Measurements from ENCODE around the gene TTC33.

DNA sequence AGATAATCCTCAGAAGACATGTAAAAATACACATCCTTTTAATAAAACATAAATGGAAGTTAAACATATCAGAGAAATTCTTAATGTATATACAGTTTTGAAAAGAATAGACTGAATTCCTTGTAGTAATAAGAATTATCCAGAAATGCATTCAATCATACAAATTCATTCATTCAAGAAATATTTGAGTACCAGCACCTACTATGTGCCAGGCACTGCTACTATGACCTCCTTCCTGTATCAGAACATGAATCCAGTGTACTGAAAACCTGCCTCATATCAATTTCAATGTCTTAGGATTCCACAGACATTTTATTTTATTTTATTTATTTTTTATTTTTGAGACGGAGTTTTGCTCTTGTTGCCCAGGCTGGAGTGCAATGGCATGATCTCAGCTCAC, 29.2 kb upstream of the TTC33 start:
- TF ChIP-seq, protein P1, sequence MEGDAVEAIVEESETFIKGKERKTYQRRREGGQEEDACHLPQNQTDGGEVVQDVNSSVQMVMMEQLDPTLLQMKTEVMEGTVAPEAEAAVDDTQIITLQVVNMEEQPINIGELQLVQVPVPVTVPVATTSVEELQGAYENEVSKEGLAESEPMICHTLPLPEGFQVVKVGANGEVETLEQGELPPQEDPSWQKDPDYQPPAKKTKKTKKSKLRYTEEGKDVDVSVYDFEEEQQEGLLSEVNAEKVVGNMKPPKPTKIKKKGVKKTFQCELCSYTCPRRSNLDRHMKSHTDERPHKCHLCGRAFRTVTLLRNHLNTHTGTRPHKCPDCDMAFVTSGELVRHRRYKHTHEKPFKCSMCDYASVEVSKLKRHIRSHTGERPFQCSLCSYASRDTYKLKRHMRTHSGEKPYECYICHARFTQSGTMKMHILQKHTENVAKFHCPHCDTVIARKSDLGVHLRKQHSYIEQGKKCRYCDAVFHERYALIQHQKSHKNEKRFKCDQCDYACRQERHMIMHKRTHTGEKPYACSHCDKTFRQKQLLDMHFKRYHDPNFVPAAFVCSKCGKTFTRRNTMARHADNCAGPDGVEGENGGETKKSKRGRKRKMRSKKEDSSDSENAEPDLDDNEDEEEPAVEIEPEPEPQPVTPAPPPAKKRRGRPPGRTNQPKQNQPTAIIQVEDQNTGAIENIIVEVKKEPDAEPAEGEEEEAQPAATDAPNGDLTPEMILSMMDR (IDR thresholded peaks at IDR 0.05 in 4 of 5, conservative IDR thresholded peaks at IDR 0.05 in 1 of 5): no peak
- no peak for TF ChIP-seq POLR2A (IDR thresholded peaks at IDR 0.05)
